ENCODE measurements around the gene ZKSCAN3.

DNA sequence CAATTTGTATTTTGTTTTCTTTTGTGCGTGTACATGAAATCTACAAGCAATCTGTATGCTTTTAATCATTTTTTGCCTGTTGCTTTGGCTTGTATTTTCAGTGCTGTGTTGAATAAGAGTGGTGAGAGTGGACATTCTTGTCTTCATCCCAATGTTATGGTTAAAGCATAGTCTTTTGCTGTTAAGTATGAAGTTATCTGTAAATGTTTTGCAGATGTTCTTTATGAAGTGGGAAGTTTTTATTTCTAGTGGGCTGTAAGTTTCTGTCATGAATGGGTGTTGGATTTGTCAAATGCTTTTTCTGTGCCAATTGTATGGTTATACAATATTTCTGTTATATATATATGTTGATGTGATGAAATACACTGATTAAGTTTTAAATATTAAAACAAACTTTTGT is 24.2 kb downstream of the ZKSCAN3 start:
- TF ChIP-seq, protein P1, sequence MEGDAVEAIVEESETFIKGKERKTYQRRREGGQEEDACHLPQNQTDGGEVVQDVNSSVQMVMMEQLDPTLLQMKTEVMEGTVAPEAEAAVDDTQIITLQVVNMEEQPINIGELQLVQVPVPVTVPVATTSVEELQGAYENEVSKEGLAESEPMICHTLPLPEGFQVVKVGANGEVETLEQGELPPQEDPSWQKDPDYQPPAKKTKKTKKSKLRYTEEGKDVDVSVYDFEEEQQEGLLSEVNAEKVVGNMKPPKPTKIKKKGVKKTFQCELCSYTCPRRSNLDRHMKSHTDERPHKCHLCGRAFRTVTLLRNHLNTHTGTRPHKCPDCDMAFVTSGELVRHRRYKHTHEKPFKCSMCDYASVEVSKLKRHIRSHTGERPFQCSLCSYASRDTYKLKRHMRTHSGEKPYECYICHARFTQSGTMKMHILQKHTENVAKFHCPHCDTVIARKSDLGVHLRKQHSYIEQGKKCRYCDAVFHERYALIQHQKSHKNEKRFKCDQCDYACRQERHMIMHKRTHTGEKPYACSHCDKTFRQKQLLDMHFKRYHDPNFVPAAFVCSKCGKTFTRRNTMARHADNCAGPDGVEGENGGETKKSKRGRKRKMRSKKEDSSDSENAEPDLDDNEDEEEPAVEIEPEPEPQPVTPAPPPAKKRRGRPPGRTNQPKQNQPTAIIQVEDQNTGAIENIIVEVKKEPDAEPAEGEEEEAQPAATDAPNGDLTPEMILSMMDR (IDR thresholded peaks at IDR 0.05; ENCODE audit: low read depth, low read length) = no peak
- TF ChIP-seq POLR2A (IDR thresholded peaks at IDR 0.05; ENCODE audit: extremely low read depth, insufficient read length) (no peak), MYC (IDR thresholded peaks at IDR 0.05; ENCODE audit: low read depth, low read length) (no peak)
- TF ChIP-seq, protein P2, sequence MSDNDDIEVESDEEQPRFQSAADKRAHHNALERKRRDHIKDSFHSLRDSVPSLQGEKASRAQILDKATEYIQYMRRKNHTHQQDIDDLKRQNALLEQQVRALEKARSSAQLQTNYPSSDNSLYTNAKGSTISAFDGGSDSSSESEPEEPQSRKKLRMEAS (IDR thresholded peaks at IDR 0.05; ENCODE audit: low read depth, low read length) = no peak
